NCI-H2196 (cell line): ENCODE measurements around the gene GALNT18.

Experiments used
- DNase-seq: peaks from one replicate; lab custom pipeline; 2025; ENCODE audit not compliant: unreplicated experiment; lab: John Stamatoyannopoulos, UW

The GALNT18 gene

DNA sequence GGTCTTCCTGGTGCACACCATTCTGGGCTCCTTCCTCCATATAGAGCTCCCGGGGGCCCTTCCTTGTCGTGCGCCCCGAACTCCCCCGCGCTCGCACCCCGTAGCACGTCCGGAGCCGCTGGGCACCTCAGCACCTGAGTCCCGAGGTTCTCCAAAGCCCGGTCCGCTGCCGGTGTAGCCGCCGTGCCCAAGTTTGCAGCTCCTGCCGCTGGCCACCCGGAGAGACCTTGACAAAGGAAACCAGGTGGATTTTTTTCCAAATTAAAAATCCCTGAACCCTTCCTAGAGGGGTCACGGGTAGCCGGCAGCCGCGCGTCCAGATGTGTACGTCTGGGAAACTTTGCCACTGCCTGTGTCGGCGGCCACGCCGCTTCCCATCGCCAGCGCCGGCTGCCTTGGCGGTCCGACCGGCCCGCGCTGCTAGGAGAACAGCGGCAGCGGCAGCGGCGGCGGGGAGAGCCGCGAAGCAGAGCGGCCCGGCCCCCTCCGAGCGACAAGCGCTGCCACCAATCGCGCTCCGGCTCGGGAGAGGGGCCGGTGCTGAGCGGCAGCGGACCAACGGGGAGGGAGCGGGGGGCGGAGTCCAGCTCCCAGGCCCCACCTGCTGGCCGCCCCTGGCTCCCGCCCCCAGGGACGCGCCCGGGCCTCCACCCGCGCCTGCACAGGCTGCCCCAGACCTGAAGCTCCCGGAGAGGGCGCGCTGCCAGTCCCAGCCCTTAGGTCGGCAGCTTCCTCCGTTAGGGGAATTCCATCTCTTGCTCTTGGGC is at the start of gene GALNT18:
GALNT18 (minus strand) TSS at position 433 of the 767 bp plus-strand sequence.
- peak; percentile 95 for DNase-seq

DNA sequence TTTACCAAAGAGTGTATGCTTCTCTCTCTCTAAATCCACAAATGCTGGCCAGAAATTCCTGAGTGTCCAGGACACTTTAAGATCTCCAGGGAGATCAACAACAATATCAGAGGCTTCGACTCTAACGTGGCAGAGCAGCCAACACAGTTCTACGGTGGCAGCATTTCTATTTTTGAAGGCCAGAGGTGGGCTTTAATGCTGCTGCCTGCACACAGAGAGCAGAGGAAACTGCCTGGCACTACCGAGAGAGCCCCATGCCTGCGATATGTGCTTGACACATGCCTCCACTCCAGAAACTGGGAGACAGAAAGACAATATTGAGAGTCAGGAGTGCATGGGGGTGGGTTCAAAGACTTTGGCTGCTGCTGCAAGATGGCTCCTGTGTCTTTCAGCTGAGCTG is 48.8 kb upstream of the GALNT18 start:
- no peak for DNase-seq

DNA sequence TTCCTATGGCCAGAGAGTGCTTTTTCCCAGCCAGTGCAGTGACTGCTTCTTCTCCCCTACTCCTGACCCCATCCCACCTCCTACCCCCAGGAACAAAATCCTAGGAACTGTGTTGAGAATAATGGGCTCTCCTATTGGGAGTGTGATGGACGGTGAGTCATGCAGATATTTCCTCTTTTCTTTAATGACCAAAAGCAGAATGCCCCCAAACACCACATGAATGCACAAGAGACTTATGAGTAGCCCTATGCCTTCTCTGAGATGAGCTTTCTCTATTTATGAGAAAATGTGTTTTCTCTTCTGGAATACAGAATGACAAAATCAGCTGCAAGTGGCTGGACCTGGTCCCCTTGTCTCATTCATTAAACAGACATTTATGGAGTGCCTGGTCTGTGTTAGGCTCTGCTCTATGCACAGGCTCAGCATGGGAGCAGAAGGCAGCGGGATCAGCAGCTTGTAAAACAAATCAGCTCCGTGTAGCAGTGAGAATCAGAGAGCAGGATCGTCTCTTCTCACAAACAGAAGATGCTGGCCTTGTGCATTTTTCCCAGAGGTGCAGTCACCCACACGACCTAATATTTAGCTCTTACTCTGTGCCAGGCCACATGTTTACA is 47.5 kb upstream of the GALNT18 start:
- no peak for DNase-seq

DNA sequence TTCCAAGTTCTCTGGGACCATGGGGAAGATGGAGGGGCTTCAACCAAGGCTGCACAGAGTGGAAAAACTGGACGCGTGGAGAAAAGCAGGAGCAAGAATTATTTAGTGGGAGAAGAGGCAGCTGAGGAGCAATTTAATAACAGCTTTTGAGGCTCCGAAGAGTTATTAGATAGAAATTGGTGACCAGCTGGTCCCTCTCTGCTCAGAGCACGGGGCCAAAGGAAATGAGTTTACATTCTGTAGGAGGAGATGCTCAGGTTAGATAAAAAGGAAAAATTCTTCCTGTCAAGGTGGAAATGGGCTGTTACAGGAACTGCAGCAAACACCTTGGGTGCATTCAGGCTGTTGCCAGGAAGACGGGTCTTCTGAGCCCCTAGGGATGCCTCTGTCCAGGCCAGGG is 47.0 kb upstream of the GALNT18 start:
- DNase-seq = no peak

DNA sequence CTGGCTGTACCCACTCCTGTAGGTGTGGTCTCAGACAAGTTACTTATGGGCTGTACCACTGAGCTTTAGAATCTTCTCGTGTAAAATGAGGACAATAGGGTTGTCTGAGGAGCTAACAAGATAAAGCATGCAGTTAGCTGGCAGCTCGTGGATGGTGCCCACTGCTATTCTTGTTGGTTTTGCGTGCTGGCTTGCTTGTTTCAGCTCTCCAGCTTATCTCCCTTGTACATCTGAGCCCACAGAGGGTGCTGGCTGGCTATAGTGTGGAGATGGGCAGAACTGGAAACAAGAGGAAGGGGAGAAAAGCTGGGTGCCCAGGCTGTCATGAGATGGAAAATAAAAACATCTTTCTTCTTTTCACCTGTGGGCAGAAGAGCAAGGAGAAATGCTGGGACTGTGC is 46.5 kb upstream of the GALNT18 start:
- DNase-seq = no peak

DNA sequence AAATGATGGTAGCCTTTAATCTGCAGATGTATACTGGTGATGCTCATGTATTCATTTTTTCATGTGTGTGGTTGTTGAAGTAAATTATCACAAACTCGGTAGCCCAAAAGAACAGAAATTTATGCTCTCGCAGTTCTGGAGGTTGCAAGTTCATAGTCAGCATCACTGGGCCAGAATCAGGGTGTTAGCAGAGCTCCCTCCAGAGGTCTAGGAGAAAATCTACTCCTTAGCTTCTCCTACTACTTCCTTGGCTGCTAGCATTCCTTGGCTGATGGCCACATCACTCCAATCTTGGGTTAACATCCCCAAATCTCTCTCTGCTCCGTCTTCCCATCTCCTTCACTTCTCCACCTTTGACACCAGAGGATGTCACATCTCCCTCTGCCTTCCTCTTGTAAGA is 45.3 kb upstream of the GALNT18 start:
- DNase-seq = no peak

DNA sequence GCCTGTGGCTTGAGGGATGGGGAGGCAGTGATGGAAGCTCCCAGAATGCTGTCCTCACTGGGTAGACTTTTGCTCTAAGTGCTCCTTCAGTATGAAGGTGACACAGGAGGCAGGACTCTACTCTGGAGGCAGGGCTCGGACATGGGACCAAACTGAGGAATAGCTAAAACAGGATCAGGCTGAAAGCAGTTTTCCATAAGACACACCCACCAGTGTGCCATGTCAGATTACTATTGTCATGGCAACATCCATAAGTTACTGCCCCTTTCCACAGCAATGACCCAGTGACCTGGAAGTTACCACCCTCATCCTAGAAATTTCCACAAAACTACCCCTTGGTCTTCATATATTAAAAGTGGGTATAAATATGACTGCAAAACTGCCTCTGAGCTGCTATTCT is 43.6 kb upstream of the GALNT18 start:
- DNase-seq = no peak

DNA sequence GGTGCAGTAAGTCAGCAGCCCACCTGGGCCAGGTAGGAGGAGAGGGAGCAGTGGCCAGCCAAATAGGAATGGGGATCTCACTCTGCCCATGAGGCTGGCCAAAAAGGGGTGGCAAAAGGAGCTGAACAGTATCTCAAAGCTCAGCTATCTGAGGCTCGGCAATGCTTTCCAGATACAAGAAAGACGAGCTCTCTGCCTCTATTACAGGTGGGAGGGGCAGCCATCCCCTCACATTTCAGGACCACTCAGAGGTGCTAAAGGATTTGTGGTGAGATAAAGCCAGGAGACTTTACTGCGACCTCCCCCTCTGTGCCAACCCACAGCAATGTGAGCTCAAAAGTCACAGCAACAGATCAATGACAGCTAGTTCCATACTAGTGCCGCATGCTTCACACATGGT is 42.1 kb upstream of the GALNT18 start:
- no peak for DNase-seq

DNA sequence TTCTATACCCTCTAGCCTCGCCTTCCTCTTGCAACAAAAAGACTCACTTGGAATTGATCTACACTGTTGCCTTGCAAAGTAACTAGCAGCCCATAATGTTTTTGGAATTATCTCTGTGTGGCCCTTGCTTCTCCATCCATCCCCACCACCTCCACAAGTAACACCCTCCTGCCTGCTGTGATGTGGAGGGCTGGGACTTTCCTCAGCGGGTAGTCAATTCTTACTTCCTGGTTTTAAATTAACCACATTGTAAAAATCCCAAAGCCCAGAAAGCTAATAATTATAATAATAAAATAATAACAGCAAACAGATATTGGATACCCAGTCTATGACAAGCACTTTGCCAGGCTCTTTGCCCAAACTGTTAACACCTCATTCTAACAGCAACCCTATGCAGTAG is 40.8 kb upstream of the GALNT18 start:
- DNase-seq = no peak

DNA sequence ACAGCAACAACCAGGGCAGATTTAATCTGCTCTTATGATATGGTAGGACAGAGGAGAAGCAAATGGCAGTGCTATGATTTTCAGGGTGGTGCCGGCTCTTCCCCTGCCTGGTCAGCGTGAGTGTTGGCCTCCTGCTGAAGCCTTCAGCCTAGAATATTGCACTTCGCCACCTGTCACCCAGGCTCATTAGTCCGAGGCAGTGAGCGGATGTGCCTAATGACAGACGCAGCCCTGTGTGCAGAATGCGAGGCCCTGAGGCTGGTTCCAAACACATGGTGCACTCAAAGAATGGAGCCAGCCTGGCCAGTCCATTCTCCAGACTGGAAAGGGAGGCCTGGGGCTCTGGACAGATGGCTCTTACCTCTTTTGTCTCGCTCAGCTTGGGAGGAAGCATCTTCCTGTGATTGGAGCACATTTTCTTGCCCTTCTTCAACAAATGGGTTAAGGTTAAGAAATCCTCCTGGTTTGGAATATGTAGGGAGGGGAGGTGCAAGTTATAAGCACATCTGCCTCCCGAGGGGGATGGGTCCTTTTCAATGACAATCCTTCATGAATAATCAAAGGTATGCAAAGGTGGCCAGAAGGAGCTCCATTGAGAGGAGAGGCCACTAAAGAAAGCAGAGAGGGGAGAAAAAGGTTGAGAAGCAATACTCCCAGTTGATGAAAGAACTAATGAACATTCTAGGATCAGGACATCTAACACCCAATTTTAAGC is 39.7 kb upstream of the GALNT18 start:
- DNase-seq = no peak

DNA sequence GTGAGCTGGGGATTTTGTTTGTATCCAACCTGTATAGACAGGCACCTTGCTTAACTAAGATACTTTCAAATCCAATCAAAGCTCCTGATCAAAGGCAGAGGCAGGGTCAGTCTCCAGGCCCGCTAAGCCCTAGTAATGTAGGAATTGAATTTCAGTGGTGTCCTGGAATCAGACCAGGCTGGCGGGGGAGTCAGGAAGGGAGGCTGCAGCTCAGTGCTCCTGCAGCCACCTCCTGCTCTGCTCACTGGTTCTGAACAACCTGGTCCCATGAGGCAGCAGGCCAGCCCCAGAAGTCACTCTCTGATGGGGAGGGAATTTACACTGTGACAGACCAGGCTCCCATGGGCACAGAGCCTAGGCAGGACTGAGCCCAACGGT is 38.5 kb upstream of the GALNT18 start:
- DNase-seq = no peak

DNA sequence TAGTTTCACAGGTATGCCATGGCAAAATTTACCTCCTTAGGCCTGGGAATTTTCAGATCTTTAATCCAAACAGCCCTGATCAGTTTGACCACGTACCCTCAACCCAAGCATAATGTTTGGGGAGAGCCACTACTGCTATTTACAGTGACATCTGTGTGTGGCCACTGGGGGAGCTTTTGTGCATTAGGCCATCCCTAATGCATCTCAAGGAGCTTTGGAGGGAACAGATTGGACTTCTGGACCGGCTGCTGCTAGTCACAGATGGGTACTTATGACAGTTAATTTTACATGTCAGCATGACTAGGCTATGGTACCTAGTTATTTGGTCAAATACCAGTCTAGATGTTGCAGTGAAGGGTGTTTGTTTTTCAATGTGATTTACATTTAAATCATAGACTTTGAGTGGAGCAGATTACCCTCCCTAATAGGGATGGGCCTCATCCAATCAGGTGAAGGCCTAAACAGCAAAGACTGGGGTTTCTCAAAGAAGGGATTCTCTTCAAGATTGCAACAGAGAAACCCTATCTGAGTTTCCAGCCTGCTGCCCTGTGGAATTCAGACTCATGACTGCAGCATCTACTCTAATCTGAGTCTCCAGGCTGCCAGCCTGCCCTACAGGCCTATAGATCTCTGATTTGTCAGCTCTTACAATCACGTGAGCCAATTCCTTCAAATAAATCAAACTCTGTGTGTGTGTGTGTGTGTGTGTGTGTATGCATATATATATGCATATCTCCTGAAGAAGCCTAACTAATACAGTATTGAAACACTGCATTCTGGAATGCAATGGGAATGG is 38.0 kb upstream of the GALNT18 start:
- no peak for DNase-seq

DNA sequence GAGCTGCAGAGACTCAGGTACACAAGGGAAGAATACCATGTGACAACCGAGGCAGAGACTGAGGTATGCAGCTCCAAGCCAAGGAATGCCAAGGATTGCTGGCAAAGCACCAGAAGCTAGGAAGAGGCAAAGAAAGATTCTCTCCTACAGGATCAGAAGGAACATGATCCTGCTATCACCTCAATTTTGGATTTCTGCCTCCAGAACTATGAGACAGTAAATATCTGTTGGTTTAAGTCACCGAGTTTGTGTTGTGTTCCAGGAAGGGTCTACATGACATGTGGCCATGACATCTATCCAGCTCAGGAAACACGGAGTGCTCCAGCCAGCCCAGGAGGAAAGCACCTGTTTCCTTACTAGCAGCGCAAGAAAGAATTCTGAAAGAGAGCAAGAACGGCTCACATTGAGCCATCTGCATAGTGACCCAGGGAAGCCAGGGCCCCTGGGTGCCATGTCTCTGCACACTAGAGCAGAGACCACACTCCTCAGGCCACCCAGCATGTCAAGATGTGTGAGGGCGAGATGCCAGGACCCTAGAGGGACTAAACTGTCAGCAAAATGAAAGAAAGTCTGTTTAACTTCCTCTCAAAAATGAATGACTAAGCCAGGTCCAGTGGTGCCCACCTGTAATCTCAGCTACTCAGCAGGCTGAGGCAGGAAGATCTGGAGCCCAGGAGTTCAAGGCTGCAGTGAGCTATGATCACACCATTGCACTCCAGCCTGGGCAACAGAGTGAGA is 35.6 kb upstream of the GALNT18 start:
- no peak for DNase-seq

DNA sequence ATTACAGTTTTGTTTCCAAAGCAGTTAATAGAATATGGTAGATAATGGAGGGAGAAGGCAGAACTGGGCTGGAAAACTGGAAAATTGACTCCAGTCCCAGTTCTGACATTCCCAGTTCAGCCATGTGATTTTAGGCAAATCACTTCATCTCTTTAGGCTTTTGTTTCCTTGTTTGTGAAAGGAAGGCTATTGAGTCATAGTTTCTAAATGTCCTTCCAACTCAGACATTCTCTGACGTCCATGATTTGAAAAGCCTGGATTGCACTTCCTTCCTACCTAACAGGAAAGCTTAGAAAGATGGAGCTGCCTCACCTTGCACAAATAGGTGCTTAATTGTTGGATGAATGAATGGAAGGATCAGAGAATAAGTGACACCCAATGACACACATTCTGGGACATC is 19.8 kb upstream of the GALNT18 start:
- no peak for DNase-seq

DNA sequence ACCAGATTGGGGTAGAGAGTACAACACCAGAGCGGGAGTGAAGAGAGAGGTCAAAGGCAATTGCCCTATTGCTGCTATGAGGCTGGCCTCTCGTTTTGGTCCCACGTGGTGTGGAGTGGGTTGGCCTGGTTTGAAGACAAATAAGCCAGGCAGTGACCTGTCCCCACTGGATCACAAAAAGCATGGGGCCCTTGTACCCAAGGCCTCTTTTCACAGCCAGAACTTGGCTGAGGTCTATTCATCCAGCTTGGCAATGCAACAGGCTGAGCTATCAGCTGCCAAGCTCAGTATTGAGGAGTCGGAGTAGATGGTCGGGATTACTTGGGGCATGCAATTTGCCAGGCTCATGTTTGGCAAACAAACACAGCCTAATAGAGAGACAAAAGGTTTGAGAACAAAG is 19.2 kb upstream of the GALNT18 start:
- DNase-seq = no peak

DNA sequence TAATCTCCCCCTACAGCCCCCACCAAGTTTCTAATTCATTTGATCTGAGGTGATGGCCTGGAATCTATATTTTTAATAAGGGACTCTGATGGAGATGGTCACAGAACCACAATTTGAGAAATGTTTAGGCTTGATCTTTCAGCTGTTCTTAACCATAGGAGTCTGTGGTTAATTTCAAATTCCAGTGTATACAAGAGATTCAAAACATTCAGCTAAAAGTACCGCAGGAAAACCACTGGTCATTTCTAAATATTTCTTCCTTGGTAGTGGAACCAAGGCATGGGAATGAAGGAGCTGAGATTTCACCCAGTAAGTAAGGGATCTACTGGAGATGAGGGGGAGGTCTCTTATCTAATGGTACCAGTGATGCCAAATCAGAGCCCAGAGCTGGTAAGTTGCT is 18.3 kb upstream of the GALNT18 start:
- no peak for DNase-seq

DNA sequence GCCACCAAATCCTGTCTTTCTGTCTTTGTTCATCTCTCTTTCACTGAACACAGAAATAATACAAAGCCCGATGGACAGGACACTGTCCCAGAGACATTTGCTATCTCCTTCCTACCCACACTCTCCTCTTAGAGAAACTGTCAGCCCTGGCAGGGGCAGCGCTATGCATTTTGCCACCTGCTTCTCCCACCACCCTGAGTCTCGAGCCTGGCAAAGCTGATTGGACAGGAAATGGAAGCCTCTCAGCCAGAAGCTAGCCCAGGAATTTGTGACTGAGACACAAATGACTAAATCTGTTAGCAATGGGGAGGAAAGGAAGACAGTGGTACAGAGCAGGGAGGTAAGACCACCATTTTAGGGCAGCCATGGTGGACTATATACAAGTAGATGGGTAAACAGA is 14.9 kb upstream of the GALNT18 start:
- no peak for DNase-seq

DNA sequence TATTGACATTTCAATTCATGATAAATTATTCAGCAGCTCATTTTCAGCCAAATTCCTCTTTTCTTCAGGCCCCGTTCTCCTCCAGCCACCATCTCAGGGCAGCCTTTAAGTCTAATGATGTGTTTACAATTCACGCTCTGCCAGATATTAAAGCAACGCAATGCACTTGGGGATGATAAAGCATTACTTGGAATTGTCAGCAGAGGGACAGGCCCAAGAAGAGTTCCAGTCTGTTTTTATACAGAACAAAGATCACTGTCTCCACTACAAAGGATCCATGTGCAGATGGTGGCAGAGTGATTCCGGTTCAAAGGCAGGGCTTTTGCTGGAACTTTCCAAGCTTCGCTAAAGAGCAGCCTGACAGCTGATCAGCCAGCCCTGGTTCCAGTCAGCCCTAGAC is 13.6 kb upstream of the GALNT18 start:
- no peak for DNase-seq

DNA sequence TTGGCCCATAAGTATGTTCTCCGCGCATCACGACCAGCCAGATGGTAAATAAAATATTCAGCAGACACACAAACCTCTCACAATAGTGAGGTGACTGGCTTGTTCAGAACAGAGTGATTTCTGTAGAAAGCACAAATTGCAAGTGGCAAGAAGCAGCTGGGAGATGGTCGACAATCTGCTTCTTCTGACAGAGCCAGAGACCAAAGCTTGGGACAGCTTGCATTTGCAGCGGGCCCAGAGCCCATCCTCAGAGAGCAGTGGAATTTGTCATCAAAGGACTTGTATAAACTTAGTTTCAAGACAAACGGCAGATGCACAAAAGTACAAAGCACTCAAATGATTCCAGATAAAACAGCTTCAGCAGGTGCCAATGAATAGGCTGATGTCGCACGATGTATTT is 7.6 kb upstream of the GALNT18 start:
- DNase-seq = no peak

DNA sequence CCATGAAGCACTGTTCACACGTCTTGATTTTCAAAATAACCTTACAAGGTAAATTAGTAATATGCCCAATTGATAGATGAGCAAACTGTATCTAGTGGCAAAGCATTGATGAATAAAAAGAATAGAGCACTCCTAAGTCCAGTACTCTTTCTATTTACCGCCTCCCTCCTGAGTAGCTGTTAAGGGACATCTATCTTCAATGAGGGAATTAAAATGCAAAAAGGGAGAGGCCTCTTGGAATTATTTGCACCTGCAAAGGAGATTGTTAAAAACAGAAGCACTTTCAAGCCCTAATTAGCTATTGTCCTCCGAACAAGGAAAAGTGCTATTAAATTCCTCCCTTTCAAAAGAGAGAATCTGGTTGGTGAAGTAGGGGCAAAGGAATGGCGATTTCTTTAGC is 6.8 kb upstream of the GALNT18 start:
- DNase-seq = no peak

DNA sequence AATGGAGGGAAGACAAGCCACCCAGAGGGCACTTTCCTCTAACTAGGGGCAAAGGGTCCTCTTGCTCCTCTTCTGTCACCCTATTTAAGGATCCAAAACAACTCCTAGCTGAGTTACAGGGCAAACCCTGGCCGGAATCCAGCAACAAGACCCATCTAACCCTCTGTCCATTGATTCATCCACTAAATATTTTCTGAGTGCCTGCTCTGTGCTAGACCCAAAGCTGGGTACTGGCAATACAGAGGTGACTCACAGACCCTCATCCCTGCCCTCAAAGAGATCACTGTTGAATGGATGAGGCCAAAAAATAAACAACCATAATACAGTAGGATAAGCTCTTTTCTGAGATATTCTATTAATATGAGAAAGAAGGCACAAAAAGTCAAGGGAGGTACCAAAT is 4.3 kb upstream of the GALNT18 start:
- DNase-seq = no peak
